Duodenal mucosa (tissue), 2 donors: ENCODE results near the gene CYP2A7.
"Not testable (repeated sequence)": the region's sequence is repeated elsewhere in the genome, so short reads cannot be mapped to it uniquely, and the experiment has no call there.

Source experiments
- H3K27ac ChIP-seq: one replicate; pipeline ENCODE4 v1.7.0; 2013; ENCODE audit warnings: low read depth, low read length
- H3K27me3 ChIP-seq, 2 donors: one replicate each; pipeline ENCODE4 v1.7.0; 2013; ENCODE audit warnings: low read length in 2 of 2, control low read depth in 1 of 2; ENCODE audit not compliant: insufficient read depth in 2 of 2, control insufficient read depth in 1 of 2
- H3K36me3 ChIP-seq, 2 donors: one replicate each; pipeline ENCODE4 v1.7.0; 2013; ENCODE audit warnings: low read length in 2 of 2, control low read depth in 1 of 2; ENCODE audit not compliant: insufficient read depth in 2 of 2, control insufficient read depth in 1 of 2
- H3K4me1 ChIP-seq, 2 donors: one replicate each; pipeline ENCODE4 v1.7.0; 2013; ENCODE audit warnings: low read length in 2 of 2, control low read depth in 1 of 2; ENCODE audit not compliant: insufficient read depth in 2 of 2, control insufficient read depth in 1 of 2
- H3K4me3 ChIP-seq, 2 donors: one replicate each; pipeline ENCODE4 v1.7.0; 2013; ENCODE audit warnings: low read length in 2 of 2, low read depth in 1 of 2
- H3K9ac ChIP-seq, 2 donors: one replicate each; pipeline ENCODE4 v1.7.0; 2013; ENCODE audit warnings: low read length in 2 of 2, low read depth in 1 of 2
- H3K9me3 ChIP-seq, 2 donors: one replicate each; pipeline ENCODE4 v1.7.0; 2013; ENCODE audit warnings: low read length in 2 of 2, control low read depth in 1 of 2; ENCODE audit not compliant: control insufficient read depth in 1 of 2

The CYP2A7 gene

GRCh38 chr19:40899964-40900363 lies 17.9 kb upstream of the CYP2A7 start:
- H3K4me1 ChIP-seq, H3K27me3 ChIP-seq, H3K27ac ChIP-seq, H3K9ac ChIP-seq, H3K4me3 ChIP-seq, H3K9me3 ChIP-seq, H3K36me3 ChIP-seq: not testable (repeated sequence)

GRCh38 chr19:40896843-40897789 lies 15.1 kb upstream of the CYP2A7 start:
- not testable (repeated sequence) for H3K27me3 ChIP-seq, H3K9ac ChIP-seq, H3K4me1 ChIP-seq, H3K36me3 ChIP-seq, H3K27ac ChIP-seq, H3K9me3 ChIP-seq, H3K4me3 ChIP-seq

DNA sequence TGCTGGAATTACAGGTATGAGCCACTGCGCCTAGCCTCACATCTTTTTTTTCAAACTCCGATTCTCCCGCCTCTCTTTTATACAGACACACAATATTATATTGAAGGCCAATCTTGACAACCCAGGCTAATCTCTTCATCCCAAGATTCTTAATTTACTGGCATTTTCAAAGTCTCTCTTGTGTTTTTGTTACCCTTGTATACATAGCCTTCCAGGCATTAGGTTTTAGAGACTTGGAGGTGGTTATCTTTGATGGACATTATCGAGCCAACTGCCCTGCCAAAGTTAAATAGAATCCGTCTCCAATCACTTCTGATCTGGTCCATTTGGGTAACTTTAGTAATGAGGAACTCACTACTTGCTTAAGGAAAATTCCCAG lies 14.4 kb upstream of the CYP2A7 start:
- Histone ChIP-seq H3K36me3 (no peaks in the 10 kb centered on the region), H3K9me3 (no peaks in the 10 kb centered on the region), H3K27me3 (no peaks in the 10 kb centered on the region), H3K4me3 (no peak overlapping the region), H3K9ac (no peak overlapping the region), H3K4me1 (no peaks in the 10 kb centered on the region), H3K27ac (no peak overlapping the region)

DNA sequence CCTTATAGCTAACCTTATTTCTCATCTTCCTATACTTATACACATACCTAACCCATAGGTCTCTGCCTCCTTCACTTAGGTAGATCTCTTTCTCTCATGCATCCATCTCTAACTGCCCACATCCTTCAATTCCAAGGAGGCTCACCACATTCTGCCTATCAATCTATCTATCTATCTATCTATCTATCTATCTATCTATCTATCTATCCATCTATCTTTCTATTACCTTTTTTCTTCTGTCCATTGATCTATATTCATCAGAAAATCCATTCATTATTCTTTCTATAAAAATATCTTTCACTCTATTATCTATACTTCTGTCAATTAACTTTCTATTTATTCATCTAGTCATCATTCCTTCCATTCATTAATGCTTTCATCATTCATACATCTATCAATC lies 11.1 kb upstream of the CYP2A7 start:
- H3K36me3 ChIP-seq = no peaks in the 10 kb centered on the region
- no peaks in the 10 kb centered on the region for H3K9me3 ChIP-seq
- H3K4me1 ChIP-seq = no peaks in the 10 kb centered on the region
- H3K9ac ChIP-seq = no peak overlapping the region
- H3K4me3 ChIP-seq = no peak overlapping the region
- H3K27me3 ChIP-seq = no peaks in the 10 kb centered on the region
- no peak overlapping the region for H3K27ac ChIP-seq

GRCh38 chr19:40889366-40889765 lies 7.3 kb upstream of the CYP2A7 start:
- H3K36me3 ChIP-seq = no peaks in the 10 kb centered on the region
- no peak overlapping the region for H3K9ac ChIP-seq
- no peaks in the 10 kb centered on the region for H3K9me3 ChIP-seq
- peaks cover 0 to 2% of the 10 kb centered on the region in 2 donors for H3K4me1 ChIP-seq
- H3K27ac ChIP-seq = no peak overlapping the region
- H3K27me3 ChIP-seq = no peaks in the 10 kb centered on the region
- H3K4me3 ChIP-seq = no peak overlapping the region

GRCh38 chr19:40888191-40888590 lies 6.2 kb upstream of the CYP2A7 start:
- Histone ChIP-seq H3K27me3 (no peaks in the 10 kb centered on the region), H3K9me3 (no peaks in the 10 kb centered on the region), H3K36me3 (no peaks in the 10 kb centered on the region), H3K27ac (no peak overlapping the region), H3K9ac (no peak overlapping the region), H3K4me1 (peaks cover 0 to 3% of the 10 kb centered on the region in 2 donors), H3K4me3 (no peak overlapping the region)

DNA sequence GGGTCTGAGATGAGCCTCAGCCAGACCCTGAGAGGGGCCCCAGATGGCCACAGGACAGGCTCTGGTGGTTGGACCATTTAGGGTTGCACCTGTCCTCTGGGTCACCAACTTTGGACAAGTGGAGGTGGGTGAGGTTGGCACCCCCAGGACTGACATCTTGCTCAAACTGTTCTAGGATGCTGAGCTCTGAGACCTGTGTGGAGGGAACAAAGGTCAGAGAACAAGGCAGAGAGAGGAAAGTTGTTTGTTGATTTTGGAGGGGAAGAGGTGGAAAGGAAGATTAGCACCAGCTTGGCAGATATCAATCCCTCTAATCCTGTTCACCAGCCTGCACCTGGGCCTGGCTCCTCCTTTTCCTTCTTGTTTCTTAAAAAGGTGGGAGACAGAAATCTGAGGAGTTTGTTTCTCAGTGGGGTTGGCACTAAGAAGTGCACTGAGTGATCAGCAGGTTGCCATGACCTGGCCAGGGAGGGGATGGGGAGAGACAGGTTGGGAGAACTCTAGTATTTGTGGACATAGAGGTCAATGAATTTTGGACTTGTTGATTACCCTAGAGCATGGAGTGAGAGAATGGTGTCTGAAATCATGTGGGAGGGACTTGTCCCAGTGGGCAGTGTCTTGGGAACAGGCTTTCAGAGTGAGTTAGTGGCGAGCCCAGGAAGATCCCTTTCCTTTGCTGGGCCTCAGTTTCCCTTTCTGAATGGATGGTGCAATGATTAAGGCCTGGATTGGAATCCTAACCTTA lies 2.3 kb upstream of the CYP2A7 start:
- H3K36me3 ChIP-seq, H3K27me3 ChIP-seq, H3K4me3 ChIP-seq: not testable (repeated sequence)

GRCh38 chr19:40879349-40879748 lies 2.7 kb downstream of the CYP2A7 start:
- not testable (repeated sequence) for H3K9ac ChIP-seq, H3K27me3 ChIP-seq

More for the DNA sequence above, 2.3 kb upstream of the CYP2A7 start:
- H3K9me3 ChIP-seq, H3K4me1 ChIP-seq, H3K27ac ChIP-seq, H3K9ac ChIP-seq: not testable (repeated sequence)

GRCh38 chr19:40875526-40875951 lies 6.5 kb downstream of the CYP2A7 start:
- not testable (repeated sequence) for H3K27me3 ChIP-seq, H3K9me3 ChIP-seq, H3K36me3 ChIP-seq, H3K4me1 ChIP-seq, H3K27ac ChIP-seq, H3K4me3 ChIP-seq, H3K9ac ChIP-seq

More at GRCh38 chr19:40879349-40879748, 2.7 kb downstream of the CYP2A7 start:
- H3K36me3 ChIP-seq, H3K9me3 ChIP-seq, H3K4me1 ChIP-seq, H3K4me3 ChIP-seq, H3K27ac ChIP-seq: not testable (repeated sequence)

GRCh38 chr19:40874874-40875273 lies 7.2 kb downstream of the CYP2A7 start:
- H3K9ac ChIP-seq, H3K27me3 ChIP-seq, H3K27ac ChIP-seq, H3K36me3 ChIP-seq, H3K9me3 ChIP-seq, H3K4me1 ChIP-seq, H3K4me3 ChIP-seq: not testable (repeated sequence)
